GM19397 (cell line): Measurements from ENCODE around the gene CCDC171.

Experiments
- ATAC-seq: cut with Tn5 transposase; IDR thresholded peaks from one replicate; pipeline ENCODE4 v1.9.1; 2021; ENCODE audit warnings: mild to moderate bottlenecking, moderate library complexity; ENCODE audit not compliant: unreplicated experiment

The CCDC171 gene

DNA sequence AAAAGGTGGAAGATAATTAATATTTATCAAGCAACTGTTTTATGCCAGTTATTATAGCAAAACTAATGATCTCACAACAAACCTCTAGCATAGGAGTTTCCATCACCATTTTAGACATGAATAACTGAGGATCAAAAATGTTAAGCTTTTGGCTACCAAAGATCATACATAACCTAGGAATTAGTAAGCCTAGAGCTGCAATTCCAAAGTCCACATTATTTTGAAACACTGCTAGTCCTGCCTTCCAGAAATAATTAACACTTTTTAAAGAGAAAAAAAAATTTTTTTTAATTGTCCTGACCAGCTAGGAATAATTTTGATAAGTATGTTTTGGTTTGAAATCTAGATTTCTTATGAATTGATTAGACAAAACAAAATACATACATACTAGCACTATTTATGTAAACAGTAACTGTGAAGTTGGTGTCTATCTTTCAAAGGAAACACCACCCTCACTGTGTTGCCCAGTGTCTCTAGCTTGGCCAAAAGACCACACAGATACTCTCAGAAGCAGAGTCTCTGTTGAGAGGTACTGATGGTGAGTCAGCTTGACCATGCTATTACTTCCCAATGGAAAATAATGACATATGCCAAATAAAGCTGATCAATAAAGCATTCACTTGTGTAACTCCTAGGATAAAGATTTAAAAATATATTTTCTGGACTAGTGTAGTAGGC, 422.4 kb downstream of the CCDC171 start:
- no peak for ATAC-seq

DNA sequence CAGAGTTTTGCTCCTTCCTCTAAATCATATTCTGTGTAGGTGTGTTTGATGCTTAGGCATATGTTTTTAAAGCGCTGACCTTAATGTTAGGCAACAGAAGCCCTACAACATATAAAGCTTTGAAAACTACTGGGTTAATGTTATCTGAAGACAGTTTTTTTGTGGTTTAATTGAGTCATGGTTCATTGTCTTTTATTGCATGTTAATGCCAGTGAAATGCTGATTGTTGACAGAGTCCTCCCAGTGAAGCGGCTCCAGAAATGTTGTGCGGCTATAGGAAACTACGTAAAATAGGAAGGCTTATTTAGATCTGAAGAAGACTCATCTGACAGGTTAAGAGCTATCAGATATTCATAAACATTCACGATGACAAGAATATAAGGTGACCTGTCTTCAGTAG, 424.6 kb downstream of the CCDC171 start:
- ATAC-seq, result no peak

DNA sequence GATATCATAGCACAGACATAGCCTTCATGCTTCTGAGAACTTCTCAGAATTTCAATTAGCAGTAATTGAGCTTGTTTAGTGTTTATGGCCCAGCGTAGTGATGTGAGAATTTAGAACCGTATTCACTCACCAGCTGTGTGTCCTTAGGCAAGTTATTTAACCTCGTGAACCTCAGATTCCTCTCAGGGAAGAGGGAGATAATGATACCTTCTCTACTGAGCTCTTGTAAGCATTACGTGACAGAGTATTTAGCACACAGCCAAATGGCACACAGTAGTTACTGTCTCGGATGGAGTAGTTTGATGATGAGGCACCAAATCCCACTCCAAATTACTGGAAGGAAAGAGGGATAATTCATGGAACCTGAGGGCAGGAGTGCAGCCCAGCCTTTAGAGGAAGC, 429.3 kb downstream of the CCDC171 start:
- ATAC-seq, result no peak

DNA sequence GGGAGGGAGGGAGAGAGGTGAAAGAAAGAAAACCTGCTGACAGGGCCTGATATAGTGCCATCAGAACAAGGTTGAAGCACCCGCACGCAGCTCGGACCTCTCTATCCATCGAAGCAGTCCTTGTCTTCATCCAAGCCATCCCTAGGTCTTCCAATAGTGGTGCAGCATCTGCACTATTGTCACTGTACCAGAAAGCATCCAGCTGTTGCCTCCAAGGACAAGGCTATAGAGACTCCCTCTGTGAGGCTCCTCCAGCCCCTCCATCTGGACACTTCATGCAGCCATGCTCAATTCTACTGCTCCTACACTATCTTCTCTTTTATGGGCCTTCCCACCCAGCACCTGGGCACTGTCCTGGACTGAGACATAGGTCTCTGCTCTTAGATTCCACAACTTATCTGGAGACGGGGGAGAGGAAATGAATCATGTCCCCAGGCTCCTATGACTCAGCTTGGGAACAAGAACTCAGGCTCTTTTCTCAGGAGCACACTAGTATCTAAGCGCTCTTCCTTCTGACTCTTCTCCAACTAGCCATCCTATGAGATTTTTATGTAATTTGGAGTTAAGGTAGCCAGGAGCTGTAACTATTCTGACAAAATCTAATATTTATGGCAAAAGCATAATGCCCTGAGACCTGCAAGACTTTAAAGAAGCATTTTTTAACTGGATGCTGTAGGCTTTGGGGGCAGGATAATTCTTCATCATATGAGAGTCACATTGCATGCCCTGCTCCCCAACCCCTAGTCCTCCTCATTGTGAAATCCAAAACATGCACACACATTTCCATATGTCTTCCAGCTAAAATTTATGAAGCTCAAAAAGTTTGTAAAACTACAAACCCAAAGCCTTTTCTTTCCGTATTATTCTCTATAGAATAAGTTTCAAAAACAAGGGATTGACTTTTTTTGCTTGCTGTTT, 446.8 kb downstream of the CCDC171 start:
- ATAC-seq, result no peak

DNA sequence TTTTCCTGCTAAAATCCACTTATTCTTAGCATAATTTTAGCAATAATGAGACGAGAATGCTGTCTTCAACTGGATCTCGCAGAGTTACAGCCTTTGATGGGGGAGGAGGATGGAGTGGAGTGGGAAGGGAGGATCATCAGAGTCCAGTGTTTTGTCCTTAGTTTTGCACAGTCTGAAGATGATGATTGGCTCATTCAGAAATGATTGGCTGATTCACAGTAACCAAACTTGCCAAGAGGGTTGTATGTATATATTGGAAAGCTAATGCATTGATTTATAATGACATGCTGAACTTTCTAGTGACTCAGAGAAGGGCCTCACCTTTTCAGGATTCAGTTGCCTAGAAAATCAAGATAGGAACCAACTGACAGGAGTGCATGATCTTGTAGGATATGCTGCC, 448.0 kb downstream of the CCDC171 start:
- no peak for ATAC-seq

DNA sequence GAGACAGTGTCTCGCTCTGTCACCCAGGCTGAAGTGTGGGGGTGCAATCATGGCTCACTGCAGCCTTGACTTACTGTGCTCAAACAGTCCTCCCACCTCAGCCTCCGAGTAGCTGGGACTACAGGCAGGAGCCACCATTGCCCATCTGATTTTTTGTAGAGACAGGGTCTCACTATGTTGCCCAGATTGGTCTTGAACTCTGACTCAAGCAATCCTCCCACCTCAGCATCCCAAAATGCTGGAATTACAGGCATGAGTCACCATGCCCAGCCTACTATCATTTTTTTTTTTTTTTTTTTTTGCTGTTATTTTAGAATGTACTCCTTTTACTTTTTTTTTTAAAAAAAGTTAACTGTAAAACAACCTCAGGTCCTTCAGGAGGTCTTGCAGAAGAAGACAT, 449.0 kb downstream of the CCDC171 start:
- ATAC-seq, result no peak

DNA sequence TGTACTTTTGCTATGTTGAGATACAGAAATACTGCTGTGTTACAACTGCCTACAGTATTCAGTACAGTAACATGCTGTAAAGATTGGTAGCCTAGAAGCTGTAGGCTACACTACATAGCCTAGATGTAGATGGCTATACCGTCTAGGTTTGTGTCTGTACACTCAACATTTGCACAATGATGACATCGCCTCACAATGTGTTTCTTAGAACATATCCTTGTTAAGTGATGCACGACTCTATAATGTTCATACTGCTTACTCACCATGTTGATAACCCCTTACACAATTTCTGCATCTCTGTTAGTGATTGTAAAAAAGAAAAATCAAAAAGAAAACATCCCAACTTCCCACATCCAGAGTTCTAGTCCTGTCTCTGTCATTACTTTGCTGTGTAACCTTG, 450.0 kb downstream of the CCDC171 start:
- ATAC-seq, result no peak

DNA sequence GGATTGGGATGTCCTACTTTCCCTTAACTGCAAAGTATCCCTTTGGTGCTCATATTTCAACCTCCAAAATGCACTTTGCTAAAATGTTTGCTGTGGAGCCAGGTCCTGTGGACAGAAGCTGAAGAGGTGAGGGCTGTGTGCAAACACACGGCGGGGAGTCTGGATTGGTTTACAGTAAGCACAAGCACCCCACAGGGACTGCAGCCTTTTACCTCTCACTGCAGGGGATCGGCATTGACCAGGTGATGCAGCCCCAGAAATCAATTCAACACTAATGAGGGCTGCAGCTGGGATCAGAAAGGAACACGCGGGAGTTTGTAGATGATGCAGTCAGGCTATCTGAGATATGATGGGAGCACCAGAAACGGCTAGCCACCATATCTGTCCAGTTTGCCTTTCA, 450.9 kb downstream of the CCDC171 start:
- no peak for ATAC-seq

DNA sequence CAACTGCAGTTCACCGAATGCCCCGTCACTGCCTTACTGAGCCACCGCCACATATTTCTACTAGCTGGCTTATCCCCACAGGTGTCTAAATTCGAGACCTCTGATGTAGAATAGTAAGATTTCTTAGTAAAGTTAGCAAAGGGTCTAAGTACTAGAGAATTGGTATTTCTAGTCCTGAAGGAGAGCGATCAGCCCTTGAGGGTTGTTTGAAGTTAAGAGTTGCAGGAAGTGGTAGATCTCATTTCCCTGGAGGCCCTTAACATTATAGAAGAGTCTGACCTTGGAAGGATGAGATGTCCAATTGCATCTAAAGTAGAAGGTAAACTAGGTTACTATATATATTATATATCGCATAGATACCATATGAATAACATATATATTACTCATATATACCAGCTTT, 451.8 kb downstream of the CCDC171 start:
- ATAC-seq, result no peak

DNA sequence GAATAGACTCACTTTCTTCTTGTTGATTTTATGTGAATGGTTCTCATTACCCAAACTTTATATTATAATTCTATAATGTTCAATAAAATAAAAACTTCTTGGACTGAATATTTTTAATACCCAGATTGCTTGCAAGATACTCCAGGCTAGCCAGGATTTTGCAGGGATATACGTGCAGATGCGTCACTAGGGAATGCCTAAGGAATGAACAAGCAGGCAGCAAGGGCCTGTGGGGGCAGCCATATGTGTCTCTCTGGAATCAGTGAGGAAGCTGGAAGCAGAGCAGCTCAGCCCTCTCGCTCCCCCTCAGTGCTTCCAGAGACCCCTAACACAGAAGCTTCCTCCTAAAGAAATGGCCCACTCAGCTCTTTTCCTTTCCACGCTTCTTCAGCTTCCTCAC, 457.4 kb downstream of the CCDC171 start:
- ATAC-seq, result no peak

DNA sequence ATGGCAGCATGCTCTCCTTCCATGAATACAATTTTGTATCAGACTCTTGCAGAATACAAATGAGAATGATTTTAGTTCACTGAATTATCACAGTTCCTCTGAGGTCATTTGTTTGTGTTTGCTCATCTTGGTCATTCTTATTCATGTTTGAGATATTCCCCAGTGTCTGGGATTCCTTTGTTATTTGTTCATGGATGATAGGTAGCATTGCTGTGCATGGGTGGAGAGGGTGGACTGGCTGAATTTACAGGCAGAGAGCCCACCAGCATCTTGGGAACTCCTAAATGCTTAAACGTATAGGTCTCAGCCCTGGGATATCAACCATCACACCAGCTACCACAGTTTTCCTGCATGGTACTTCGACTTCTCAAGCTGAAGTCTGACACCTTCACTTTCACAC, 459.8 kb downstream of the CCDC171 start:
- ATAC-seq, result no peak

DNA sequence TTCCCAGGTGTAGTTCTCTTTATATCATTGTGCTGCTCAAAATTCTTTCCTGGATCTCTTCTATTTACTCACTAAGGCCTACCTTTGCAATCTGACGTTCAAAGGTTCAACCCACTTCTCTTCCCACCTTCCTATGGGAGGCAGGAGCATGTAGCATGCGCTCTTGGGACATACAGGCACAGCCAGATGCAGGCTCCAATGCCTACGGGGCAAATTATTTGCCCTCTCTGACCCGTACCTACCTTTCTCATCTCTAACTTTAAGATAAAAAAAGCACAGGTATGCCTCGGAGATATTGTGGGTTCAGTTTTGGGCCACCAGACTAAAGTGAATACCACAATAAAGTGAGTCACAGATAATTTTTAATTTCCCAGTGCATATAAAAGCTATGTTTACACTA, 460.5 kb downstream of the CCDC171 start:
- ATAC-seq, result no peak

DNA sequence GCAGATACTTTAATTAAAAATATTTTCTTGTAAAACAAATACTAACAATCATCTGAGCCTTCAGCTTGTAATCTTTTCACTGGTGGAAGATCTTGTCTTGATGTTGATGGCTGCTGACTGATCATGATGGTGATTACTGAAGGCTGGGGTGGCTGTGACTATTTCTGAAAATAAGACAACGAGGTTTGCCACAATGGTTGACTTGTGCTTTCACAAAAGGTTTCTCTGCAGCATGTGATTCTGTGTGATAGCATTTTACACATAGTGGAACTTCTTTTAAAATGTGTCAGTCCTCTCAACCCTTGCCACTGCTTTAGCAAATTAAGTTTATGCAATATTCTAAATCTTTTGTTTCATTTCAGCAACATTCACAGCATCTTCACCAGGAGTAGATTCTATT, 461.0 kb downstream of the CCDC171 start:
- ATAC-seq, result no peak

DNA sequence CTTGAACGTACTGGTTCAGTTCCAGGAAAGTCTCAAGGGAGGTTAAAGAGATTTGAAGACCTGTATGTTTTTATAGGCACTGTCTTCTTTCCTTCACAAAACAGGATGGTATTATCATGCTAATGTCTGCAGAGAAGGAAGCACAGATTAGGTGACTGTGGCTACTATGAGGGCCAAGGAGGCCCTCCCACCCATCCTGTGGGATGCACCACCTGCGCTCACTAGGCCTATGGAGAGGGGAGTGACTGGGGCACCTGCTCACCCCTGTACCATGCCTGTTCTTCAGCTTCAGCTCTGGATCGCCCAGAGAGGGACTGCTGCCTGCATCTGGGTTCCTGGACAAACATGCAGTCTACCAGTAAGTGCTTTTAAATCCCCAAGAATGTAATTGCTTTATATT, 469.4 kb downstream of the CCDC171 start:
- ATAC-seq, result no peak

DNA sequence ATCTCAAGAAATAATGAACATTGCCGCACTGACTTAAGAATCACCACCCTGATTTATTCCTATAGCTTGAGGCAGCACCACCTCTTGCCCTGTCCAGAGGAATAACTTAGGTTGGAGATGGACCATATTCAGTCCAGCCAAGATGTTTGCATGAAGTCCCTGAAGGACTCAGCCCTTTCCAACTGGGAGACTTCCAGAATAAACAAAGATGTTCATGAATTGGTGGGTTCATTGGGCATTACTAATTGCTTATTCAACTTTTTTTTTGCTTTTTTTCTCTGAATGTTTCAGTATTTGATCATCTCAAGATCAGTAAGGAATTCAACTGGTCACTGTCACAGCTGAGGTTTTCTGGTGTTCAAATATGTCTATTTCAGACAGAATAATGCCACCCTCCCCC, 470.6 kb downstream of the CCDC171 start:
- no peak for ATAC-seq
